GM19043 (cell line): ENCODE data around the gene KRTAP10-4.
"Not testable (repeated sequence)": the region's sequence is repeated elsewhere in the genome, so short reads cannot be mapped to it uniquely, and the experiment has no call there.

Experiments
- ATAC-seq: cut with Tn5 transposase; IDR thresholded peaks from one replicate; pipeline ENCODE4 v1.9.1; 2021; ENCODE audit warnings: low read depth; ENCODE audit not compliant: unreplicated experiment

Gene KRTAP10-4

GRCh38 chr21:44593598-44594405 is 20.3 kb downstream of the KRTAP10-4 start:
- no peak for ATAC-seq

DNA sequence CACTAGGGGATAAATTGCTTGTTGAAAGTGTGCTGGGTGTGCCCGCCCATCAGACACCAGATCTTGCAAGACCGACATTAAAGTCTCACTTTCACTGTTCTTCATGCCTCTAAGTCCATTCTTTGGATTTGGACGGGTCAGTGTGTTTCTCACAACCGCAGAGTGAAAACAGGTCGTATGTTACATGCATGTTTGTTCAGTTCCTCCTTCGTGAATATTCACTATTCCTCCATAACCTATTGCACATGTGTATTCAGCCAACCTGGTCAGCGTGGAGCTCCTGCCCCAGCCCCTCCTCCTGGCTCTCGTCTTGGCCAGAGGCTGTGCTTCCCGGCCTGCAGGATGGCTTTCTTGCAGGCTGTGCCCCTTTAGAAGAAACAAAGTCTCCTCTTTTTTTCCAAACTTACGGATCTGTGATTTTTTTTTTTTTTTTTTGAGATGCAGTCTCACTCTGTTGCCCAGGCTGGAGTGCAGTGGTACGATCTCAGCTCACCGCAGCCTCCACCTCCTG is 20.9 kb downstream of the KRTAP10-4 start:
- ATAC-seq = no peak

DNA sequence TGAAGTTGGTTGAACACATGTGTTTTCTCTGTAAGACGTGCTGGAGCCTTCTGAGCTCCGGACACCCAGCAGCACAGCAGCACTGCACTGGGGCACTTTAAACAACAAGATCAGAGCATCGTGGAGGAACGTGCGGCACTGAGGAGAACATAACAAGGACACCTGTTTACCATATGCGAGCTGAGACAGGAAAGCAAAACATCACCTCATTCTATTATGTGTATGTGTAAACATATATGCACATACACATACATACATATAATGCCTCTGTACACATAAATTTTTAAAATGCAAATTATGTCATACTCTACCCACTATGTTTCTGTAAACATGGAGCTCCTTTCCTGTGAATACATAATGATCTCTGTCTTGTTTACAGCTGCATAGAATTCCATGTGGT is 22.0 kb downstream of the KRTAP10-4 start:
- no peak for ATAC-seq

GRCh38 chr21:44596068-44596725 is 22.7 kb downstream of the KRTAP10-4 start:
- no peak for ATAC-seq

DNA sequence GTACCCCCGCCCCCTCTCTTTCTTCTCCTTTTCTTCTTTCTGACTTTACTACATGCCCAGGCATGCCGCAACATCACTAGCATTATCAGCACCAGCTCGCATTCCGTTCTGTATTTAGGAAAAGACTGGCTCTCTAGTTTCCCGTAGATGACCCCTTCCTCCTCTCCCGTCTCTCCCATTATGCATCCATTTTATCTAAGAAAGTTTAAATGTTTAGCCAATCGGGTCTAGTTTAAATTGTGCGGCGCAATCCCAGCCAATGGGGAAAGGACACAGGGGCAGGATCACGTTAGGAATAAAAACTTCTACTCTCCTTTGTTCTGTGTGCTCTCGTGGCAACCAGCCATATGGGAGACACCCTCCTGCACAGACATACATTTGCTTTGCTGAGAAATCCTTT is 24.5 kb downstream of the KRTAP10-4 start:
- ATAC-seq = no peak

- no peak for ATAC-seq
Measured at GRCh38 chr21:44599264-44600029, 25.9 kb downstream of the KRTAP10-4 start.

DNA sequence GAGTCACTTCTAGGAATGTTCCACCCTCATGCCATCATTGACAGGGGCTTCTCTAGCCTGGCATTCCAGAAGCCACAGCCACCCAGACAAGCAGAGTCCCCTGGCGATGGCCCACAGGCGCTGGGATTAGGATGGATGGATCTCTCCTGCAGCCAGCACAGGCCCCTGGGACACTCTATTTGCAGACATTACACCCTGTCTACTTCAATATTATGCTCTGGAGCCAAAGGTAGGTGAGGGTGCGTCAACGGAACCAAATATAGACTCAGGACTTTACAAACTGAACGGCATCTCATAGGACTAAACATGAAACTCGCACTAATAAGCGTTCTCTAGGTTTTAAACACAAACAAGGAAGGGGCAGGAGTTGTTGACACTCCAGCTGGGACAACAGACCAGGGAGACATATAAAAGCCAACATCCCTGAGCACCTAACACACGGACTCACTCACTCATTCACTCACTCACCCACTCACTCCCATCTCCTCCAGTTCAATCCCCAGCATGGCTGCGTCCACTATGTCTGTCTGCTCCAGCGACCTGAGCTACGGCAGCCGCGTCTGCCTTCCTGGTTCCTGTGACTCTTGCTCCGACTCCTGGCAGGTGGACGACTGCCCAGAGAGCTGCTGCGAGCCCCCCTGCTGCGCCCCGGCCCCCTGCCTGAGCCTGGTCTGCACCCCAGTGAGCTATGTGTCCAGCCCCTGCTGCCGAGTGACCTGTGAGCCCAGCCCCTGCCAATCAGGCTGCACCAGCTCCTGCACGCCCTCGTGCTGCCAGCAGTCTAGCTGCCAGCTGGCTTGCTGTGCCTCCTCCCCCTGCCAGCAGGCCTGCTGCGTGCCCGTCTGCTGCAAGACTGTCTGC is 26.8 kb downstream of the KRTAP10-4 start, which contains the start of gene KRTAP10-7:
TSS of gene KRTAP10-7 (plus strand) at position 480 of the 861 bp plus-strand sequence. CDS start at position 505, 25 bp downstream.
- ATAC-seq = not testable (repeated sequence)

- not testable (repeated sequence) for ATAC-seq
Measured at GRCh38 chr21:44601091-44601490, 27.6 kb downstream of the KRTAP10-4 start.

DNA sequence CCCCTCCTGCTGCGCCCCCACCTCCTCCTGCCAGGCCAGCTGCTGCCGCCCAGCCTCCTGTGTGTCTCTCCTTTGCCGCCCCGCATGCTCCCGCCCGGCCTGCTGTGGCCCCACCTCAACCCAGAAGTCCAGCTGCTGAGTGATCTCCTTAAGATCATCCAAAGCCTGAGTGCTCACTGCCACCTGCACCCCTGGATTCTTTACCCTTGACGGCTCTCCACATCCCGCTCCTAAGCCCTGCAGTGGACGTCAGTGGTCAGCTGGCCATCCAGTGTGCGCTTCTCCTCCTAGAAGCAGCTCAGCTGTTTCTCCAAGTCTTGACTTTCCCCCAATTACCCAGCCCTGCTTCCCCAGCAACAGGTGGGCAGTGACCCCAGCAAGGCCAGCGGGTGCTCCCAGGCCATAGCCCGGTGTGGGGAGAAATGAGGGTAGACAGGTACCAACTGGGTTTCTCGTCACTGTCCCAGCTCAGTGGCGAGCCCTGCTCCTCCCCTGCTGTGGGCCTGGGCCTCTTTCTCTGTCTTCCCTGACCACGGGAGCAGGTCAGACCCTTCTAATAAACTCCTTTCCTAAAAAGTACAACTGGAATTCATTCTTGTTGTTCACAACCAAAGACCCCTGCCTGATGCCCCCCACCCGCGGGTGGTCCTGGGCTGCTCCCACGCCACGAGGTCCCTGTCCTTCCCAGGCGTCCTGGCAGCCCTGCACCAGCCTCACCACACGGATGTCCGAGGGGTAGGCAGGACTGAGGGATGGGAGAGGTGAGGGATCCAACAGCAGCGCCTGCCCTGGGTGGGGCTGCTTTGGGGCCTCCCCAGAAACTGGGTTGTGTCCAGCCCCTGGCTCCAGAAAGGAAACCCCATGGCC is 28.3 kb downstream of the KRTAP10-4 start:
- no peak for ATAC-seq

DNA sequence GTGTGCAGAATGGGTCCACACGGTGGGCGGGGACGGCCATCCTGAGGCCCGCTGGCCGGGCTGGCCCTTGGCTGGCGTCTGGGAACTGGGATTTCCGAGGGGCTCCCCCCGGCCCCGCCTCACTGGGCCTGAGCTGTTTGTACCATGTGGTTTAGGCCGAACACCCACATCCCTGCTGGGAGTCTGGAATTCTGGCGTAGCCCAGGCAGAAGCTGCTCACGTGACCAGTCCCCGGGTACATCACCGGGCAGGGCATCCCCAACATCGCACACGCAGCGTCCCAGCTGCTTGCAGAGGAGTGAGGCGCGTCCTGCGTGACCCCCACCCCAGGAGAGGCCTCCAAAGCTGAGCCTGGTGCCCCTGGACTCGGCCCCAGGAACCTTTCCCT is 28.9 kb downstream of the KRTAP10-4 start:
- no peak for ATAC-seq

DNA sequence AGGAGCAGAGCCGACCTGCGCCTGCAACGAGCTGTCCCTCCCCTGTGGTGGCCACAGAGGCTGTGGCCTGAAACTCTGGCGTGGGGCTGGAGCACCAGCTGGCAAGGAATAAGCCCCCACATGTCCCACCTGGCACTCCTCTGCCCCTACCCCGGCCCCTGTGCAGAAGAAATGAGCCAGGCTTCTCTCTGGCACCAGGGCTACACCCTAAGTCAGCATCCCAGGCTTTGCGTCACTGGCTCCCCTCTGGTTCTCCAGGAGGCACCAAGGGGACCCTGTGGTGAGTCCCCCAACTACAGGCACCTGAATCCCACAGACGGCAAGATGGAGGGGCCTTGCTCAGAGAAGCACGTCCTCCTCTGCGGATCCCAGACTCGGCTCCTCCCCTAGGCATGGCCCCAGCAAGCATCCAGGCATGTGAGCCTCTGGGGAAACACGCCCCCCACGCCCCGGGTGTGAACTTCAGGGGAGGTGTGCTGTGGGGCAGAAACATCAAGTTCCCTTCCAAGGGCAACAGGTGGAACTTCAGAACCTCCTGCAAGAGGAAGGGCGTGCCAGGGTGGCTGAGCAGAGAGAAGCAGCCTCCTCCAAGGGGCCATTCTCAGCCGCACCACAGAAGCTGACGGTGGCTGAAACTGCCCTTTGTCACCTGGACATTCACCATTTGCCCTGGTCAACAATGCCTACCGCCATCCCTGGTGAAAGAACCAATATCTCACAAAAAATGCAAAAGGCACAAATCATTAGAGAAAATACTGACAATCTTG is 29.8 kb downstream of the KRTAP10-4 start:
- no peak for ATAC-seq

GRCh38 chr21:44603911-44604310 is 30.4 kb downstream of the KRTAP10-4 start:
- no peak for ATAC-seq

- no peak for ATAC-seq
Measured at GRCh38 chr21:44606495-44606894, 33.0 kb downstream of the KRTAP10-4 start.

DNA sequence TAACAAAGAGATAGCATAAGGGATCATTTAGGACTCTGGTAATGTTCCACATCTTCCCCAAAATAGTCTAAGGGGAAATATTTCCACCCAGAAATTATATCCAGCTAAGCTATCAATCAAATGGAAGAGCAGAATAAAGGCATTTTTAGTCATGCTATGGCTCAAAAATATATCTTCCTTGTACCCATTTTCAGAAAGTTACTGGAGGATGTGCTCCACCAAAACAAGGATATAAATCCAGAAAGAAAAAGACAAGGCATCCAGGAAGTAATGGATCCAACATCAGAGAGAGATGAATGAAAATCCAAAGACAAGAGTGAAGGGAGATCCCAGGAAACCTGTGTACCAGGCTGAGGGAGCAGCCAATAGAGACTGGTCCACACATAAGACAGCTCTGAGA is 35.7 kb downstream of the KRTAP10-4 start:
- no peak for ATAC-seq

DNA sequence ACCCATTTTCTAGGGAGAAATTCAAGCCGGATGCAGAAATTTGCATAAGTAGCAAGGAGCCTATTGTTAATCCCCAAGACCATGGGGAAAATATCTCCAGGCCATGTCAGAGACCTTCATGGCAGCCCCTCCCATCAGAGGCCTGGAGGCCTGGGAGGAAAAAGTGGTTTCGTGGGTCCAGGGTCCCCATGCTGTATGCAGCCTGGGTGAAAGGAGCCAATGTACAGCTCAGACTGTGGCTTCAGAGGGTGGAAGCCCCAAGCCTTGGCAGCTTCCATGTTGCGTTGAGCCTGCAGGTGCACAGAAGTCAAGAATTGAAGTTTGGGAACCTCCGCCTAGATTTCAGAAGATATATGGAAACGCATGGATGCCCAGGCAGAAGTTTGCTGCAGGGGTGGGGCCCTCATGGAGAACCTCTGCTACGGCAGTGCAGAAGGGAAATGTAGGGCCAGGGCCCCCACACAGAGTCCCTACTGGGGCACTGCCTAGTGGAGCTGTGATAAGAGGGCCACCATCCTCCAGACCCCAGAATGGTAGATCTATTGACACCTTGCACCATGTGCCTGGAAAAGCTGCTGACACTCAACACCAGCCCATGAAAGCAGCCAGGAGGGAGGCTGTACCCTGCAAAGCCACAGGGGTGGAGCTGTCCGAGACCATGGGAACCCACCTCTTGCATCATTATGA is 36.8 kb downstream of the KRTAP10-4 start:
- not testable (repeated sequence) for ATAC-seq

DNA sequence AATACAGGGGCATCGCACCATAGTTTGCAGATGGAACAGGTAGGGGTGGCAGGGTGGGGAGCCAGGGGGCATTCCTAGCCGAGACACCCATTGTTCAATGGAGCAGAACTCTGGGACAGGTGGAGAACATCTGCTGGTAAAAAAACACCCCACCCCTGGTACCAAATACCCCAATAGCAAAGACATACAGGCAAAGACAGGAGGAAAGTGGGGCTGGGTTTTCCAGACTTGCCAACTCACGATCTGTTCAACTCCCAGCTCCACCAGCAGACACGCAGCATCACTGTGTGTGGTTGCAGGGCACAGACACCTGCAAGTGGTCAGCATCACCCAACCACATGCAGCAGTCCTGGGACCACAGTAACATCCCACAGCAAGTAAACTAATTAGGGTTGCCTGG is 38.0 kb downstream of the KRTAP10-4 start:
- no peak for ATAC-seq

DNA sequence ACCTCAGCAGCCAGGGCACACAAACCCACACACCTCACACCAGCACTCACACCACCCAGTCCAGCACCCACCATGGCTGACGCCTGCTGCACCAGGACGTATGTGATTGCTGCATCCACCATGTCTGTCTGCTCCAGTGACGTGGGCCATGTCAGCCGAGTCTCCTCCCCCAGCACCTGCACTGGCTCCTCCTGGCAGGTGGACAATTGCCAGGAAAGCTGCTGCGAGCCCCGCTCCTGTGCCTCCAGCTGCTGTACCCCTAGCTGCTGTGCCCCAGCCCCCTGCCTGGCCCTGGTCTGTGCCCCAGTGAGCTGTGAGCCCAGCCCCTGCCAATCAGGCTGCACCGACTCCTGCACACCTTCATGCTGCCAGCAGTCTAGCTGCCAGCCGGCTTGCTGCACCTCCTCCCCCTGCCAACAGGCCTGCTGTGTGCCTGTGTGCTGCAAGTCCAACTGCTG is 38.5 kb downstream of the KRTAP10-4 start, which contains the start of gene KRTAP10-8:
TSS of gene KRTAP10-8 (plus strand) at position 51 of the 458 bp plus-strand sequence. CDS start at position 73, 22 bp downstream.
- no peak for ATAC-seq
